ENCODE results near the gene MAD1L1. TPM values are rescaled to one million over a fixed set of nuclear protein-coding genes. Genes with fewer than 3 reads are reported as not detected.

Gene MAD1L1
- total and polyA plus RNA-seq, 10 donors, result 47.3 to 118 (median 68.2) TPM

DNA sequence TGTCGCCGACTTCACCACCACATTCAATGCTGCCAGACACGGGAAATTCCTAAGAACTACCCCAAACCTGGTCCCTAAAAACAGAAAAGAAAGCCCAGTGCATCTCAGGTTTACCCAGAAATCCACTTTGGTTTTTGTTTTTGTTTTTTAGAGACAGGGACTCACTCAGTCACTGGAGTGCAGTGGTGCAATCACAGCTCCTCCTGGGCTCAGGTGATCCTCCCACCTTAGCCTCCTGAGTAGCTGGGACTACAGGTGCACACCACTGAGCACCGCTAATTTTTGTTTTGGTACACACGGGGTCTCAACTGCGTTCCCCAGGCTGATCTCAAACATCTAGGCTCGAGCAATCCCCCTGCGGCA lies 22.8 kb downstream of the MAD1L1 start:
- DNase-seq, result no peak
- Histone ChIP-seq H3K4me3 (no peak overlapping the region), H3K27ac (no peak overlapping the region), H3K36me3 (peaks cover 0 to 91% (median 59%) of the 10 kb centered on the region in 6 donors), H3K27me3 (replicated peaks in 1 of 7) (no peaks in the 10 kb centered on the region), H3K9me3 (no peaks in the 10 kb centered on the region), H3K4me1 (peaks cover 0 to 10% (median 0%) of the 10 kb centered on the region in 6 donors)
- TF ChIP-seq POLR2A (IDR thresholded peaks at IDR 0.05) (no peak), POLR2AphosphoS5 (IDR thresholded peaks at IDR 0.05) (no peak)
- TF ChIP-seq, protein P1, sequence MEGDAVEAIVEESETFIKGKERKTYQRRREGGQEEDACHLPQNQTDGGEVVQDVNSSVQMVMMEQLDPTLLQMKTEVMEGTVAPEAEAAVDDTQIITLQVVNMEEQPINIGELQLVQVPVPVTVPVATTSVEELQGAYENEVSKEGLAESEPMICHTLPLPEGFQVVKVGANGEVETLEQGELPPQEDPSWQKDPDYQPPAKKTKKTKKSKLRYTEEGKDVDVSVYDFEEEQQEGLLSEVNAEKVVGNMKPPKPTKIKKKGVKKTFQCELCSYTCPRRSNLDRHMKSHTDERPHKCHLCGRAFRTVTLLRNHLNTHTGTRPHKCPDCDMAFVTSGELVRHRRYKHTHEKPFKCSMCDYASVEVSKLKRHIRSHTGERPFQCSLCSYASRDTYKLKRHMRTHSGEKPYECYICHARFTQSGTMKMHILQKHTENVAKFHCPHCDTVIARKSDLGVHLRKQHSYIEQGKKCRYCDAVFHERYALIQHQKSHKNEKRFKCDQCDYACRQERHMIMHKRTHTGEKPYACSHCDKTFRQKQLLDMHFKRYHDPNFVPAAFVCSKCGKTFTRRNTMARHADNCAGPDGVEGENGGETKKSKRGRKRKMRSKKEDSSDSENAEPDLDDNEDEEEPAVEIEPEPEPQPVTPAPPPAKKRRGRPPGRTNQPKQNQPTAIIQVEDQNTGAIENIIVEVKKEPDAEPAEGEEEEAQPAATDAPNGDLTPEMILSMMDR (IDR thresholded peaks at IDR 0.05 in 8 of 11, conservative IDR thresholded peaks at IDR 0.05 in 3 of 11), result no peak
- WGBS, 5 donors, result 78 to 89% (median 82%) methylated on average over 8 of the region's 8 CpGs
- intact Hi-C loops (cut with DNase I; ENCODE audit: low total_unique reads), result loop anchor here (10.0 kb wide), 1 partner anchor 635 kb away; the partner anchor contains the start of gene PSMG3

DNA sequence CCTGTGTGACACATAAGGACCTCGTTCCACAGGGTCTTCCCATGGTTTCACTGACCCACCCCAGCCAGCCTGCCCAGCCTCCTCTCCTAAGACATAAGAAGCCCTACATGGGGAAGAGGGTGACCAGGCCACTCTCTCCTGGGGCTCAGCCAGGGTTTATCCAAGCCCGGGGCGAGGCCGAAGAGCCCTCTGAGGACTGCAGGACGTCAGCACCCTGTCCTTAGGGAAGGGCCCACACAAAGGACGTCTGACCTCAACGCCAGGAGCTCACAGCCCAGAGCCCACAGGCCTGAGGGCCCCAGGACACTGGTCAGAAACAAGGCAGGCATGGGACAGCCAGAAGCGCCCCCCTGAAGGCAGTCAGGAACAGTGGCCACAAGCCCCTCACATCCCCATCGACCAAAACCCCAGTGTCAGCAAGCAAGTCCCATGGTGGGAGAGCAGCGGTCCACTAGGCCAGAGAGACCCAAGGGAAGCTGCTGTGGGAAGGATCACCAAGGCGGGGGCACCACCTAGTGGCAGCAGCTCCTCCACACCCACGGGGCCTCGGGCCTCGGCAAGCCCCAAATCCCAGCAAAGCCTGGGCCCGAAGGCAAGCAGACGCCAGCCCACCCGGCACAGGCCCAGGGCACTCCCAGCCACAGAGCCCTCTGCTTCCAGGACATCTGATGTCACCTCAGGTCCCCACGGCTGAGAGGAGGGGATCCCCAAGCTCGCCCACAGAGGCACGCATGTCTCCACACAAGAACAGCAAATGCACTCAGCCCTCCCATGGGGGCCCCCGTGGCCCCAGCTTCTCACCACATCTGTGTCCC lies 23.4 kb downstream of the MAD1L1 start:
- H3K4me3 ChIP-seq, result no peak overlapping the region
- TF ChIP-seq POLR2AphosphoS5 (IDR thresholded peaks at IDR 0.05) (peak in 2 of 3 donors; percentile 39 to 48), POLR2A (IDR thresholded peaks at IDR 0.05) (no peak)
- TF ChIP-seq, protein P1 (IDR thresholded peaks at IDR 0.05 in 8 of 11, conservative IDR thresholded peaks at IDR 0.05 in 3 of 11), result peak; percentile 47 to 88 (median 76)
- H3K9me3 ChIP-seq, result no peaks in the 10 kb centered on the region
- intact Hi-C loops (cut with DNase I; ENCODE audit: low total_unique reads), result loop anchor here (10.0 kb wide), 1 partner anchor 635 kb away; the partner anchor contains the start of gene PSMG3
- H3K27ac ChIP-seq, result no peak overlapping the region
- DNase-seq, result peak; percentile 87
- WGBS, 5 donors, result 58 to 71% (median 67%) methylated on average over 13 to 21 of the region's 21 CpGs
- H3K36me3 ChIP-seq, result peaks cover 0 to 89% (median 54%) of the 10 kb centered on the region in 6 donors
- no peaks in the 10 kb centered on the region for H3K27me3 ChIP-seq (replicated peaks in 1 of 7)
- peaks cover 0 to 16% (median under 1%) of the 10 kb centered on the region in 6 donors for H3K4me1 ChIP-seq

DNA sequence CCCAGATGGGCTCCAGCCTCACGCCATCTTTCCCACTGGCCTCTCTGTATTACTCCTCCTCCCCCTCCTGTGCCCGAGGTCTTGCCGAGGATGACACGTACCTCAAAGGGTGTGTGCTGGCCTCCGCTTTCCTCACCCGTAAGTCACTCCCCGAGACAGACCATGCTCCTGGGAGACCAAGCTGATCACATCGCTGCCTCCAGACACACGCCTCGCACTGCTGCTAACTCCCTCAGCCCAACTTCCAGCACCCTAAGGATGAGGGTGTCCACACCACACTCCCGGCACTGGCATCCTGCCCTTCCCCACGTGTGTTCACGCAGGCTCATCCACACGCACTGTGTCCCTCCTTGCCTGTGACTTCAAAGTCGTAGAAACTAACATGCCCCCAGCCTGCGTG lies 24.0 kb downstream of the MAD1L1 start:
- 93 to 99% (median 96%) methylated on average over 15 to 16 of the region's 16 CpGs for WGBS, 5 donors
- peaks cover 0 to 22% (median 6%) of the 10 kb centered on the region in 6 donors for H3K4me1 ChIP-seq
- no peak for TF ChIP-seq POLR2AphosphoS5 (IDR thresholded peaks at IDR 0.05)
- TF ChIP-seq POLR2A (IDR thresholded peaks at IDR 0.05), result no peak
- TF ChIP-seq, protein P1 (IDR thresholded peaks at IDR 0.05 in 8 of 11, conservative IDR thresholded peaks at IDR 0.05 in 3 of 11), result no peak
- H3K27me3 ChIP-seq (replicated peaks in 1 of 7), result no peaks in the 10 kb centered on the region
- H3K27ac ChIP-seq, result no peak overlapping the region
- peak; percentile 46 for DNase-seq
- H3K4me3 ChIP-seq, result no peak overlapping the region
- H3K9me3 ChIP-seq, result no peaks in the 10 kb centered on the region
- intact Hi-C loops (cut with DNase I; ENCODE audit: low total_unique reads), result loop anchor here (10.0 kb wide), 1 partner anchor 634 kb away; the partner anchor contains the start of gene PSMG3
- H3K36me3 ChIP-seq, result peaks cover 0 to 86% (median 48%) of the 10 kb centered on the region in 6 donors
